ENCODE data around the gene ARHGEF4.

The ARHGEF4 gene

GRCh38 chr2:131081190-131081589 is 244.5 kb downstream of the ARHGEF4 start:
- TF ChIP-seq FOXA1 (IDR thresholded peaks at IDR 0.05) (no peak), SUZ12 (IDR thresholded peaks at IDR 0.05) (no peak)
- ChIA-PET POLR2A (interaction anchor here (1.7 kb wide), 1 partner anchor 12 kb away, joined by 5 read pairs; the partner anchor contains the start of gene FAM168B), CTCF (no interaction called here)
- DNase-seq (ENCODE audit: extremely low spot score) = no peak

GRCh38 chr2:131085646-131086045 is 248.9 kb downstream of the ARHGEF4 start:
- no peak for DNase-seq (ENCODE audit: extremely low spot score)
- CTCF ChIA-PET = no interaction called here
- POLR2A ChIA-PET = no interaction called here
- no peak for TF ChIP-seq SUZ12 (IDR thresholded peaks at IDR 0.05)
- no peak for TF ChIP-seq FOXA1 (IDR thresholded peaks at IDR 0.05)
- no peak for TF ChIP-seq CTBP1 (IDR thresholded peaks at IDR 0.05; ENCODE audit: borderline replicate concordance)
- TF ChIP-seq ARNT (IDR thresholded peaks at IDR 0.05) = no peak
- no peak for TF ChIP-seq L3MBTL2 (conservative IDR thresholded peaks at IDR 0.05)
- TF ChIP-seq TARDBP (IDR thresholded peaks at IDR 0.05) = no peak
- no peak for TF ChIP-seq PKNOX1 (IDR thresholded peaks at IDR 0.05)
- no peak for TF ChIP-seq ELF4 (IDR thresholded peaks at IDR 0.05)

- no peak for DNase-seq (ENCODE audit: extremely low spot score)
- POLR2A ChIA-PET = interaction anchor here (0.7 to 1.4 kb wide), 4 partner anchors 10 to 33 kb away, joined by 3 read pairs; no protein-coding TSS in a partner anchor
- CTCF ChIA-PET = no interaction called here
- no peak for TF ChIP-seq BHLHE40 (IDR thresholded peaks at IDR 0.05; ENCODE audit: borderline replicate concordance)
- TF ChIP-seq FOXA1 (IDR thresholded peaks at IDR 0.05) = no peak
- no peak for TF ChIP-seq LEF1 (IDR thresholded peaks at IDR 0.05; ENCODE audit: borderline replicate concordance)
- TF ChIP-seq FOXM1 (IDR thresholded peaks at IDR 0.05; ENCODE audit: borderline replicate concordance) = no peak
- TF ChIP-seq FOXK2 (IDR thresholded peaks at IDR 0.05) = no peak
- no peak for TF ChIP-seq SP1 (IDR thresholded peaks at IDR 0.05)
- no peak for TF ChIP-seq ELF4 (IDR thresholded peaks at IDR 0.05)
- no peak for TF ChIP-seq L3MBTL2 (conservative IDR thresholded peaks at IDR 0.05)
- TF ChIP-seq SUZ12 (IDR thresholded peaks at IDR 0.05) = no peak
Observed at GRCh38 chr2:131092458-131093005, 255.8 kb downstream of the ARHGEF4 start.

- POLR2A ChIA-PET = interaction anchor here (0.7 to 2.6 kb wide), 7 partner anchors 10 to 276 kb away, joined by 3 to 35 read pairs (median 3); partner anchors contain the start of gene PLEKHB2
- TF ChIP-seq L3MBTL2 (conservative IDR thresholded peaks at IDR 0.05) = no peak
- TF ChIP-seq LEF1 (IDR thresholded peaks at IDR 0.05; ENCODE audit: borderline replicate concordance) = peak; percentile 87
- CTCF ChIA-PET = no interaction called here
- peak; percentile 90 for DNase-seq (ENCODE audit: extremely low spot score)
Observed at GRCh38 chr2:131093006-131093695, 256.4 kb downstream of the ARHGEF4 start, which contains the start of gene FAM168B. Gene FAM168B (minus strand): TSS chr2:131093460. CDS start chr2:131082646, 10,814 bp downstream.

- TF ChIP-seq TARDBP (IDR thresholded peaks at IDR 0.05) = no peak
- TF ChIP-seq ZNF384 (IDR thresholded peaks at IDR 0.05) = no peak
- no peak for TF ChIP-seq FOXK2 (IDR thresholded peaks at IDR 0.05)
- TF ChIP-seq ARNT (IDR thresholded peaks at IDR 0.05) = no peak
- ChIA-PET POLR2A (interaction anchor here (1.0 to 2.6 kb wide), 5 partner anchors 10 to 276 kb away, joined by 3 to 35 read pairs (median 5); partner anchors contain the start of gene PLEKHB2), CTCF (no interaction called here)
- peak; percentile 64 for DNase-seq (ENCODE audit: extremely low spot score)
Observed at GRCh38 chr2:131093696-131094462, 257.2 kb downstream of the ARHGEF4 start.

- ChIA-PET POLR2A (interaction anchor here (2.6 kb wide), 1 partner anchor 9 kb away, joined by 35 read pairs; the partner anchor contains the start of gene PLEKHB2), CTCF (no interaction called here)
- no peak for DNase-seq (ENCODE audit: extremely low spot score)
- TF ChIP-seq ARNT (IDR thresholded peaks at IDR 0.05) = no peak
Observed at GRCh38 chr2:131094463-131095281, 258.0 kb downstream of the ARHGEF4 start.

Data from HEK293T (cell line).